ENCODE measurements around the gene PAPPA. TPM values are rescaled to one million over a fixed set of nuclear protein-coding genes. Genes with fewer than 3 reads are reported as not detected.

PAPPA gene
- total RNA-seq, 4 donors from 2014 or later: 0.53 to 2.3 (median 1.4) TPM

- Histone ChIP-seq H3K27me3 (no peaks in the 10 kb centered on the region), H3K27ac (no peak overlapping the region)
- no peak for TF ChIP-seq POLR2AphosphoS5 (IDR thresholded peaks at IDR 0.05)
- TF ChIP-seq POLR2A (IDR thresholded peaks at IDR 0.05): no peak
- TF ChIP-seq EP300 (IDR thresholded peaks at IDR 0.05): no peak
- TF ChIP-seq, protein P1, sequence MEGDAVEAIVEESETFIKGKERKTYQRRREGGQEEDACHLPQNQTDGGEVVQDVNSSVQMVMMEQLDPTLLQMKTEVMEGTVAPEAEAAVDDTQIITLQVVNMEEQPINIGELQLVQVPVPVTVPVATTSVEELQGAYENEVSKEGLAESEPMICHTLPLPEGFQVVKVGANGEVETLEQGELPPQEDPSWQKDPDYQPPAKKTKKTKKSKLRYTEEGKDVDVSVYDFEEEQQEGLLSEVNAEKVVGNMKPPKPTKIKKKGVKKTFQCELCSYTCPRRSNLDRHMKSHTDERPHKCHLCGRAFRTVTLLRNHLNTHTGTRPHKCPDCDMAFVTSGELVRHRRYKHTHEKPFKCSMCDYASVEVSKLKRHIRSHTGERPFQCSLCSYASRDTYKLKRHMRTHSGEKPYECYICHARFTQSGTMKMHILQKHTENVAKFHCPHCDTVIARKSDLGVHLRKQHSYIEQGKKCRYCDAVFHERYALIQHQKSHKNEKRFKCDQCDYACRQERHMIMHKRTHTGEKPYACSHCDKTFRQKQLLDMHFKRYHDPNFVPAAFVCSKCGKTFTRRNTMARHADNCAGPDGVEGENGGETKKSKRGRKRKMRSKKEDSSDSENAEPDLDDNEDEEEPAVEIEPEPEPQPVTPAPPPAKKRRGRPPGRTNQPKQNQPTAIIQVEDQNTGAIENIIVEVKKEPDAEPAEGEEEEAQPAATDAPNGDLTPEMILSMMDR (IDR thresholded peaks at IDR 0.05): no peak
These were observed 181.8 kb downstream of the PAPPA start for GRCh38 chr9:116335392-116335791.

DNA sequence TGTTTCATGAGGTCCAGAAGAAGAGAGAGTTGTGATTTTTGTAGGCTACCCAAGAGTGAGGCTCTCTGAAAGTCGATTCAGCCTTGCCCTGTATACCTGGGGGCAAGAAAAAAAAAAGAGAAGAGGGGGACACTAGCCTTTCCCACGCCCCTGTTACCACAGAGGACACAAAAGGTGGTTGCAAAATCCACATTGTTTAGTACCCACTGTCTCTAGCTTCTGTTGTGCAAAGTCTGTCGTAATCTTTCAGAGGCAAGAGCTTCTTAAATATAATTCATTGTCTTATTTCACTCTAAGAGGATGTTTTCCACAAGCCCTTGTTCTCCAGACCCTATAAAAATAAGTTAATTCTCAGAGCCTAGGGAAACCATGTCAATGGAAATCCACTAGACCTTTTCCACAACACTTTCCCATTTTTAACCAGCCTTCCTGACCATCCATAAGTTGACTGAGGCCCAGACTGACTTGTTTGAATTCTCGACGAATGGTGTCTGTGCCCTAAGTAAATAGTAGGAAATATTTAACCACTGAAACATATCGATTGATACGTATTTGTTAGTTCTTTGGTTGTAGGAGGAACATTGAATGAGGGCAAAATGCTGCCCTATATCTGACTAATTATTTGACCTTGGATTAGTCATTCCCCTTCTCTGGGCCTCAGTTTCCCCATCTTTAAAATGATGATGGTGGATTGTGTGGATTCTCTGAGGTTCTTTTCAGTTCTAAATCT, 182.7 kb downstream of the PAPPA start:
- Histone ChIP-seq H3K27me3 (no peaks in the 10 kb centered on the region), H3K4me3 (no peak overlapping the region), H3K36me3 (no peaks in the 10 kb centered on the region), H3K4me1 (no peaks in the 10 kb centered on the region), H3K27ac (no peak overlapping the region), H3K9me3 (no peaks in the 10 kb centered on the region)
- WGBS: 77% methylated on average over 7 of the region's 7 CpGs
- TF ChIP-seq EP300 (IDR thresholded peaks at IDR 0.05): no peak
- TF ChIP-seq POLR2A (IDR thresholded peaks at IDR 0.05): no peak
- TF ChIP-seq, protein P1 (IDR thresholded peaks at IDR 0.05): no peak
- no peak for TF ChIP-seq POLR2AphosphoS5 (IDR thresholded peaks at IDR 0.05)
- DNase-seq (ENCODE audit: low spot score in 2 of 2): no peak

More at GRCh38 chr9:116335392-116335791, 181.8 kb downstream of the PAPPA start:
- H3K4me1 ChIP-seq: no peaks in the 10 kb centered on the region
- H3K36me3 ChIP-seq: no peaks in the 10 kb centered on the region
- H3K4me3 ChIP-seq: no peak overlapping the region
- no peak for DNase-seq (ENCODE audit: low spot score in 2 of 2)
- H3K9me3 ChIP-seq: no peaks in the 10 kb centered on the region
- WGBS: 84% methylated on average over 4 of the region's 4 CpGs

- H3K36me3 ChIP-seq: no peaks in the 10 kb centered on the region
- no peaks in the 10 kb centered on the region for H3K27me3 ChIP-seq
- no peaks in the 10 kb centered on the region for H3K9me3 ChIP-seq
- no peak for TF ChIP-seq POLR2AphosphoS5 (IDR thresholded peaks at IDR 0.05)
- TF ChIP-seq, protein P1 (IDR thresholded peaks at IDR 0.05): no peak
- TF ChIP-seq EP300 (IDR thresholded peaks at IDR 0.05): no peak
- TF ChIP-seq POLR2A (IDR thresholded peaks at IDR 0.05): no peak
- DNase-seq (ENCODE audit: low spot score in 2 of 2): no peak
- no peak overlapping the region for H3K27ac ChIP-seq
- 44% methylated on average over 2 of the region's 2 CpGs for WGBS
- no peaks in the 10 kb centered on the region for H3K4me1 ChIP-seq
- H3K4me3 ChIP-seq: no peak overlapping the region
These were observed 183.4 kb downstream of the PAPPA start for GRCh38 chr9:116337015-116337414.

GRCh38 chr9:116340270-116340669, 186.7 kb downstream of the PAPPA start:
- Histone ChIP-seq H3K4me3 (no peak overlapping the region), H3K9me3 (no peaks in the 10 kb centered on the region), H3K36me3 (no peaks in the 10 kb centered on the region), H3K4me1 (no peaks in the 10 kb centered on the region), H3K27me3 (no peaks in the 10 kb centered on the region), H3K27ac (no peak overlapping the region)
- DNase-seq (ENCODE audit: low spot score in 2 of 2): no peak
- WGBS: 67% methylated on average over 1 of the region's 1 CpG
- TF ChIP-seq, protein P1 (IDR thresholded peaks at IDR 0.05): no peak
- TF ChIP-seq EP300 (IDR thresholded peaks at IDR 0.05) (no peak), POLR2A (IDR thresholded peaks at IDR 0.05) (no peak), POLR2AphosphoS5 (IDR thresholded peaks at IDR 0.05) (no peak)

- Histone ChIP-seq H3K4me3 (no peak overlapping the region), H3K36me3 (peaks cover 2% of the 10 kb centered on the region), H3K9me3 (no peaks in the 10 kb centered on the region), H3K27ac (no peak overlapping the region), H3K27me3 (no peaks in the 10 kb centered on the region), H3K4me1 (no peaks in the 10 kb centered on the region)
- DNase-seq (ENCODE audit: low spot score in 2 of 2): no peak
- WGBS: 53% methylated on average over 1 of the region's 1 CpG
- TF ChIP-seq POLR2A (IDR thresholded peaks at IDR 0.05): no peak
- TF ChIP-seq EP300 (IDR thresholded peaks at IDR 0.05): no peak
- TF ChIP-seq POLR2AphosphoS5 (IDR thresholded peaks at IDR 0.05): no peak
- TF ChIP-seq, protein P1 (IDR thresholded peaks at IDR 0.05): no peak
These were observed 188.5 kb downstream of the PAPPA start for GRCh38 chr9:116342061-116342460.

All from suprapubic skin (tissue), 4 donors.